ENCODE results near the gene IMMP2L. TPM values are rescaled to one million over a fixed set of nuclear protein-coding genes. Genes with fewer than 3 reads are reported as not detected.

Gene IMMP2L
- total and polyA plus RNA-seq, 2 of the 13 experiments (the other 11 are each of a cell fraction or from before 2014, with no cell fraction given): 7.8 to 16.9 TPM

DNA sequence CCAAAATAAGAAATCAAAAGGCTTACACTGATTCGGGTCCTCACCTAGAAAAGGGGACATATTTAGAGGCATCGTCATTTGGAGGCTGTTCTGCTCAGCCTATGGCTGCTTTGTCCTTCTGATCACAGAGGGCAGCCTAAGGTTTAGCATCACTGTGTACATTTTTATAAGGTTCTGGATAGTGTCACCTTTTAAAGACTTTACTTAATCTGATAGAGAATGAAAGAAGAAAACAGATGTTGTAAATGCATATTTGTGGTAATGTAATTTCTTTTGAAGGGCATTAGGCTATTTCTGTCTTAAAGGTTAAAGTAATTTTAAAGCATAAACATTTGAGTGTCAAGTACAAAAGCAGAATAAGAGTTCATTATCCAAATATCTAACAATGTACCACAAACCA is 916.7 kb downstream of the IMMP2L start:
- FAIRE-seq: no peak
- TF ChIP-seq, protein P1, sequence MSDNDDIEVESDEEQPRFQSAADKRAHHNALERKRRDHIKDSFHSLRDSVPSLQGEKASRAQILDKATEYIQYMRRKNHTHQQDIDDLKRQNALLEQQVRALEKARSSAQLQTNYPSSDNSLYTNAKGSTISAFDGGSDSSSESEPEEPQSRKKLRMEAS (IDR thresholded peaks at IDR 0.05): no peak
- TF ChIP-seq ZFP62 (CRISPR knock-in tag; IDR thresholded peaks at IDR 0.05) (no peak), CC2D1A (CRISPR knock-in tag; IDR thresholded peaks at IDR 0.05) (no peak), SUZ12 (IDR thresholded peaks at IDR 0.05; ENCODE audit: low read depth, low read length) (no peak), PPARG (CRISPR knock-in tag; conservative IDR thresholded peaks at IDR 0.05) (no peak), ZSCAN30 (CRISPR knock-in tag; IDR thresholded peaks at IDR 0.05) (no peak), ZNF644 (CRISPR knock-in tag; IDR thresholded peaks at IDR 0.05; ENCODE audit: low read depth) (no peak), NFIC (IDR thresholded peaks at IDR 0.05; ENCODE audit: low read length) (no peak), ZNF280D (CRISPR knock-in tag; IDR thresholded peaks at IDR 0.05) (no peak), ZNF138 (CRISPR knock-in tag; IDR thresholded peaks at IDR 0.05; ENCODE audit: low read depth) (no peak), TEAD2 (CRISPR knock-in tag; IDR thresholded peaks at IDR 0.05) (no peak), NONO (IDR thresholded peaks at IDR 0.05) (no peak), NONO (CRISPR knock-in tag; conservative IDR thresholded peaks at IDR 0.05) (no peak), SYNCRIP (IDR thresholded peaks at IDR 0.05; ENCODE audit: insufficient read depth, low read depth, low read length) (no peak), TP53 (CRISPR knock-in tag; conservative IDR thresholded peaks at IDR 0.05) (no peak), KDM3A (CRISPR knock-in tag; IDR thresholded peaks at IDR 0.05; ENCODE audit: low read depth) (no peak), ZNF792 (CRISPR knock-in tag; IDR thresholded peaks at IDR 0.05) (no peak)
- TF ChIP-seq, protein P2, sequence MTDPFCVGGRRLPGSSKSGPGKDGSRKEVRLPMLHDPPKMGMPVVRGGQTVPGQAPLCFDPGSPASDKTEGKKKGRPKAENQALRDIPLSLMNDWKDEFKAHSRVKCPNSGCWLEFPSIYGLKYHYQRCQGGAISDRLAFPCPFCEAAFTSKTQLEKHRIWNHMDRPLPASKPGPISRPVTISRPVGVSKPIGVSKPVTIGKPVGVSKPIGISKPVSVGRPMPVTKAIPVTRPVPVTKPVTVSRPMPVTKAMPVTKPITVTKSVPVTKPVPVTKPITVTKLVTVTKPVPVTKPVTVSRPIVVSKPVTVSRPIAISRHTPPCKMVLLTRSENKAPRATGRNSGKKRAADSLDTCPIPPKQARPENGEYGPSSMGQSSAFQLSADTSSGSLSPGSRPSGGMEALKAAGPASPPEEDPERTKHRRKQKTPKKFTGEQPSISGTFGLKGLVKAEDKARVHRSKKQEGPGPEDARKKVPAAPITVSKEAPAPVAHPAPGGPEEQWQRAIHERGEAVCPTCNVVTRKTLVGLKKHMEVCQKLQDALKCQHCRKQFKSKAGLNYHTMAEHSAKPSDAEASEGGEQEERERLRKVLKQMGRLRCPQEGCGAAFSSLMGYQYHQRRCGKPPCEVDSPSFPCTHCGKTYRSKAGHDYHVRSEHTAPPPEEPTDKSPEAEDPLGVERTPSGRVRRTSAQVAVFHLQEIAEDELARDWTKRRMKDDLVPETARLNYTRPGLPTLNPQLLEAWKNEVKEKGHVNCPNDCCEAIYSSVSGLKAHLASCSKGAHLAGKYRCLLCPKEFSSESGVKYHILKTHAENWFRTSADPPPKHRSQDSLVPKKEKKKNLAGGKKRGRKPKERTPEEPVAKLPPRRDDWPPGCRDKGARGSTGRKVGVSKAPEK (CRISPR knock-in tag; IDR thresholded peaks at IDR 0.05; ENCODE audit: borderline replicate concordance): no peak
- H3K79me2 ChIP-seq (ENCODE audit: insufficient read depth, low read length): no peaks in the 10 kb centered on the region
- 0% methylated on average over 2 of the region's 2 CpGs for WGBS (ENCODE audit: low lambda C conversion rate)
- no peak overlapping the region for H3K9ac ChIP-seq (ENCODE audit: insufficient read depth, low read depth, low read length)
- H4K20me1 ChIP-seq (ENCODE audit: insufficient read depth, low read length): no peaks in the 10 kb centered on the region
- H2AFZ ChIP-seq (ENCODE audit: low read length): no peak overlapping the region
- no peaks in the 10 kb centered on the region for H3K4me1 ChIP-seq (ENCODE audit: insufficient read depth, low read length)
- H3K4me3 ChIP-seq (replicated peaks in 1 of 3; ENCODE audit: insufficient read depth in 1 of 3, low read depth in 2 of 3, low read length in 3 of 3): no peak overlapping the region
- in situ Hi-C loops (cut with HindIII; ENCODE audit: extremely low pct_ligation_motif_present, low pct_unique_long_range_greater_than_20kb) (no loop called here), intact Hi-C loops (cut with micrococcal nuclease; ENCODE audit: unreplicated experiment) (no loop called here)
- no peak for ATAC-seq
- CTCF ChIA-PET (ENCODE audit: low intra/inter-chr PET ratio, low total read pairs): no interaction called here
- no peak overlapping the region for H3K27ac ChIP-seq (ENCODE audit: extremely low read length, insufficient read depth, low read length)
- no peaks in the 10 kb centered on the region for H3K27me3 ChIP-seq (ENCODE audit: control insufficient read depth in 1 of 2, insufficient read depth in 2 of 2, low read length in 2 of 2)
- POLR2A ChIA-PET: no interaction called here
- no TSS peak for BruUV-seq (replicated peaks)
- H3K9me3 ChIP-seq (ENCODE audit: low read length): no peaks in the 10 kb centered on the region
- H3K36me3 ChIP-seq (replicated peaks in 1 of 2; ENCODE audit: control insufficient read depth in 1 of 2, insufficient read depth in 2 of 2, low read length in 2 of 2): no peaks in the 10 kb centered on the region
- no peak for DNase-seq (ENCODE audit: low spot score)
- H3K4me2 ChIP-seq (ENCODE audit: low read depth, low read length): no peak overlapping the region

Data from HepG2 (cell line).